Tibial artery (tissue), 4 donors: ENCODE measurements around the gene KDM5A.

ENCODE experiments used
- DNase-seq, 2 donors: peaks; one replicate each; pipeline ENCODE4 v3.0.0-alpha.2; 2019
- H3K27ac ChIP-seq, 2 donors: fragments of 200-600 bp; sonication (generic) in 1 of 2; 1 replicate in 1 of 2; 2 replicates in 1 of 2; pipeline ENCODE4 v1.5.1; 2018 to 2019; ENCODE audit warnings: mild to moderate bottlenecking in 1 of 2
- H3K27me3 ChIP-seq, 2 donors: fragments of 200-600 bp; sonication (generic) in 1 of 2; one replicate each; pipeline versions ENCODE4 v1.5.1 to v1.6.0; 2016 to 2019
- H3K36me3 ChIP-seq, 3 donors: fragments of 200-600 bp; sonication (generic) in 2 of 3; one replicate each; pipeline ENCODE4 v1.5.1; 2016 to 2019; ENCODE audit warnings: mild to moderate bottlenecking in 2 of 3
- H3K4me1 ChIP-seq, 4 donors: fragments of 200-600 bp; sonication (generic) in 2 of 4; 1 replicate in 3 of 4; 2 replicates in 1 of 4; pipeline ENCODE4 v1.5.1; 2016 to 2019
- H3K4me3 ChIP-seq, 2 donors: fragments of 200-600 bp; sonication (generic) in 1 of 2; 1 replicate in 1 of 2; 2 replicates in 1 of 2; pipeline ENCODE4 v1.5.1; 2018 to 2019; ENCODE audit warnings: mild to moderate bottlenecking in 2 of 2
- H3K9me3 ChIP-seq, 3 donors: fragments of 200-600 bp; sonication (generic) in 1 of 3; one replicate each; pipeline ENCODE4 v1.5.1; 2016 to 2019
- intact Hi-C: fragments of 100-400 bp; cut with DNase I; formaldehyde crosslinking; loops from one replicate; pipeline ENCODE4 v1.15.0; 2023; ENCODE audit warnings: low total_unique reads
- TF ChIP-seq, protein P1 (sequence below), 2 experiments: fragments of 200-600 bp in 1 of 2; fragments of 450-650 bp in 1 of 2; IDR thresholded peaks; one replicate each; pipeline ENCODE4 v1.5.1; 2017 to 2019; ENCODE audit warnings: antibody characterized with exemption in 2 of 2, mild to moderate bottlenecking in 1 of 2, moderate library complexity in 1 of 2

KDM5A gene

DNA sequence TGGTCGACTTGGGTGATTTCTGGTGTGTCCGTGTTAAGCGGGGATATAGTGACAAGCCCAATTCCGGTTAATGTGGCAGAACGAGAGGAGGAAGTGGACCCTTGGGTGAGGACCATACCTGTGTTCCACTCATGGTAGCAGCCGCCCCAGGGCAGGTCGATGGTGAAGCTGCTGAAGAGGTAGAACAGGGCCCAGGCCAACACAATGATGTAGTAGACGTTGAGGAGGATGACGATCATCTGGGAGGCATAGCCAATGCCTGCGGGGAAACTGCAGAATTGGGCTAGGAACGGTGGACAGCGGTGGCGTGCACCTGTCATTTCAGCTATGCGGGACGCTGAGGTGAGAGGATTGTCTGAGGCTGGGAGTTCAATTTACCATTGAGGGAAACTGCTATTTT, 146.6 kb downstream of the KDM5A start:
- H3K36me3 ChIP-seq: no peaks in the 10 kb centered on the region
- peaks cover 0 to 7% (median 5%) of the 10 kb centered on the region in 3 donors for H3K9me3 ChIP-seq
- H3K4me3 ChIP-seq: no peak overlapping the region
- no peak overlapping the region for H3K27ac ChIP-seq
- no peaks in the 10 kb centered on the region for H3K4me1 ChIP-seq
- intact Hi-C loops: no loop called here
- TF ChIP-seq, protein P1, sequence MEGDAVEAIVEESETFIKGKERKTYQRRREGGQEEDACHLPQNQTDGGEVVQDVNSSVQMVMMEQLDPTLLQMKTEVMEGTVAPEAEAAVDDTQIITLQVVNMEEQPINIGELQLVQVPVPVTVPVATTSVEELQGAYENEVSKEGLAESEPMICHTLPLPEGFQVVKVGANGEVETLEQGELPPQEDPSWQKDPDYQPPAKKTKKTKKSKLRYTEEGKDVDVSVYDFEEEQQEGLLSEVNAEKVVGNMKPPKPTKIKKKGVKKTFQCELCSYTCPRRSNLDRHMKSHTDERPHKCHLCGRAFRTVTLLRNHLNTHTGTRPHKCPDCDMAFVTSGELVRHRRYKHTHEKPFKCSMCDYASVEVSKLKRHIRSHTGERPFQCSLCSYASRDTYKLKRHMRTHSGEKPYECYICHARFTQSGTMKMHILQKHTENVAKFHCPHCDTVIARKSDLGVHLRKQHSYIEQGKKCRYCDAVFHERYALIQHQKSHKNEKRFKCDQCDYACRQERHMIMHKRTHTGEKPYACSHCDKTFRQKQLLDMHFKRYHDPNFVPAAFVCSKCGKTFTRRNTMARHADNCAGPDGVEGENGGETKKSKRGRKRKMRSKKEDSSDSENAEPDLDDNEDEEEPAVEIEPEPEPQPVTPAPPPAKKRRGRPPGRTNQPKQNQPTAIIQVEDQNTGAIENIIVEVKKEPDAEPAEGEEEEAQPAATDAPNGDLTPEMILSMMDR (IDR thresholded peaks at IDR 0.05): no peak
- no peaks in the 10 kb centered on the region for H3K27me3 ChIP-seq
- no peak for DNase-seq

GRCh38 chr12:241266-241665, 147.9 kb downstream of the KDM5A start:
- intact Hi-C loops: no loop called here

GRCh38 chr12:240566-240965, 148.6 kb downstream of the KDM5A start:
- intact Hi-C loops: no loop called here
- H3K27ac ChIP-seq: no peak overlapping the region
- no peak overlapping the region for H3K4me3 ChIP-seq
- no peaks in the 10 kb centered on the region for H3K36me3 ChIP-seq
- H3K27me3 ChIP-seq: no peaks in the 10 kb centered on the region
- H3K4me1 ChIP-seq: no peaks in the 10 kb centered on the region
- TF ChIP-seq, protein P1 (IDR thresholded peaks at IDR 0.05): no peak
- no peak for DNase-seq
- H3K9me3 ChIP-seq: peaks cover 0 to 9% (median 8%) of the 10 kb centered on the region in 3 donors

More at GRCh38 chr12:241266-241665, 147.9 kb downstream of the KDM5A start:
- H3K9me3 ChIP-seq: peaks cover 0 to 9% (median 4%) of the 10 kb centered on the region in 3 donors
- no peak overlapping the region for H3K4me3 ChIP-seq
- H3K36me3 ChIP-seq: no peaks in the 10 kb centered on the region
- TF ChIP-seq, protein P1 (IDR thresholded peaks at IDR 0.05): no peak
- DNase-seq: no peak
- H3K27ac ChIP-seq: no peak overlapping the region
- H3K4me1 ChIP-seq: no peaks in the 10 kb centered on the region
- no peaks in the 10 kb centered on the region for H3K27me3 ChIP-seq

DNA sequence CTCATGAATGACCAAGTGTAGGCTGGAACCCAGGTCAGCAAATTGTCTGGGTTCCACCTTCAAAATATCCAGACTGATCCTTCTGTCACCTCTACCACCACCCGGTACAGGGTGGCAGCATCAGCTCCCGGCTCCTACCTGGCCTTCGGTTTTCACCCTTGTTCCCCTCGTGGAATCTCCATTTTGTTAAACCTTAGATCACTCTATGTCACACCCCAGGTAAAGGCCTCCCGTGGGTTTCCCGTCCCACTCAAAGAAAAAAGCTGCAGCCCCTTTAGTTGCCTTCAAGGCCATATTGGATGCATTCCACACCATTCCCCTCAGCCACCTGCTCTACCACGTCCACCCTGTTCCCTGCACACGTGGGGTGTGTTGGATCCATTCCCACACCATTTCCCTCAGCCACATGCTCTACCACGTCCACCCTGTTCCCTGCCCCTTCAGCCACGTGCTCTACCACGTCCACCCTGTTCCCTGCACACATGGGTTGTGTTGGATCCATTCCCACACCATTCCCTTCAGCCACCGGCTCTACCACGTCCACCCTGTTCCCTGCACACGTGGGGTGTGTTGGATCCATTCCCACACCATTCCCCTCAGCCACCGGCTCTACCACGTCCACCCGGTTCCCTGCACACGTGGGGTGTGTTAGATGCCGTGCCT, 150.3 kb downstream of the KDM5A start:
- no peak for DNase-seq
- TF ChIP-seq, protein P1 (IDR thresholded peaks at IDR 0.05): no peak
- H3K4me3 ChIP-seq: no peak overlapping the region
- intact Hi-C loops: no loop called here
- H3K27me3 ChIP-seq: no peaks in the 10 kb centered on the region
- no peak overlapping the region for H3K27ac ChIP-seq
- H3K4me1 ChIP-seq: no peaks in the 10 kb centered on the region
- peaks cover 0 to 15% (median 13%) of the 10 kb centered on the region in 3 donors for H3K9me3 ChIP-seq
- H3K36me3 ChIP-seq: no peaks in the 10 kb centered on the region

- H3K27me3 ChIP-seq: peaks cover 0 to 2% of the 10 kb centered on the region in 2 donors
- peaks cover 0 to 15% (median 13%) of the 10 kb centered on the region in 3 donors for H3K9me3 ChIP-seq
- H3K27ac ChIP-seq: no peak overlapping the region
- H3K4me1 ChIP-seq: no peaks in the 10 kb centered on the region
- no peaks in the 10 kb centered on the region for H3K36me3 ChIP-seq
- intact Hi-C loops: no loop called here
- H3K4me3 ChIP-seq: no peak overlapping the region
- DNase-seq: peak in 1 of 2 donors; percentile 6
- TF ChIP-seq, protein P1 (IDR thresholded peaks at IDR 0.05): no peak
These were observed 151.0 kb downstream of the KDM5A start for GRCh38 chr12:238116-238515.
